Caki2 (cell line): Measurements from ENCODE around the gene KRT36. TPM values are rescaled to one million over a fixed set of nuclear protein-coding genes. Genes with fewer than 3 reads are reported as not detected.

ENCODE experiments used
- DNase-seq: peaks from one replicate; pipeline ENCODE4 v3.0.0-alpha.2; 2015; ENCODE audit warnings: low read depth
- in situ Hi-C: cut with HindIII; loops from 2 replicates; pipeline ENCODE4 v1.10.0; 2016; ENCODE audit warnings: low sequenced_read_pairs, low pct_unique_long_range_greater_than_20kb, mixed read lengths
- total RNA-seq: library from RNA; depleted of rRNA; stranded (reverse); fragments of >200 nt; shearing (Covaris generic); gene quantifications from 2 replicates; pipeline ENCODE4 v1.2.3, GENCODE V29; 2014; ENCODE audit warnings: low replicate concordance

The KRT36 gene
- total RNA-seq, 1 experiment from 2014 or later = not detected

DNA sequence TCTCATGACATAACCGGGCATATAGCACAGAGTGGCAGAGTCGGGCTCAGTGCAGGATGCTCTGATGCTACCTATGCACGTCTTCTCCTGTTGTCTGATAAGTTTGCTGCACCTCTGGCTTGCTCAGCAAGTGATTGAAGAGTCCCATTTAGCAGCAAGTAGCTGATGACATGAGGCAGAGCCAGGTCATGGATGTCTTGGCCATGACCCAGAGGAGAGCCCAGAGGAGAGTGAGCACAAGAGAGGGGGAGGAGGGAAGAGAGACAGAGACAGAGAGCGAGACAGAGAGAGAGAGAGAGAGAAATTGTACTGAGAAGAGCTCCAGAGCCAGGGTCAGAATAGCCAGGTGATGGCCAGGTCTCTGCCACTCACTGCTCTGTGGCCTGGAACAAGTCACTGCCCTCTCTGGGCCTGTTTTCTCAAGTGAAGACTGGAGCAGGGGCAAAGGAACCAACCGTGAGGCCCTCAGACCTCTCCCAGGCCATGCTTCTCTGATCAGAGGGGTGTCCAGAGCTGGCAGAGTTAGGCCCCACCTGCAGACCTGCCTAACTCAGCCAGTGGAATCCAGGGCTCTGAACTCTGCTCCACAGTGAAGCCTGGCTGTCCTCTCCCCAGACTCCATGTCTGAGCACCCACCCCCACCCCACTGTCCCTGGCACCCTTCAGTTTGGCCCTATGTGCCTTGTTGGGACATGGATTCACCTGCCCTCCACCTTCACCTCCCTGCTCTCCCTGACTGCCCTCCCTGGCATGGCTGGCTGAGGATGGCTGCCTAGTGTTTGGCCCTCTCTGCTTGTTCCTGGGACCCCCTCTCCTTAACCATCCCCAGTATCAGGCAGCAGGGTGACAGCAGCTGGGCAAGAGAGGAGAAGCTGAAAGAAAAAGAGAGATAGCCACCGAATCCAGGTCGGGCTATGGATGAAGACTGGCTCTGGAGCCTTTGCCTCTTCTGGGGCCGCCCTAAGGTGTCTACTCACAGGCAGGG, 4.5 kb downstream of the KRT36 start:
- in situ Hi-C loops = no loop called here
- no peak for DNase-seq

GRCh38 chr17:41483991-41484826, 5.5 kb downstream of the KRT36 start:
- DNase-seq = no peak
- in situ Hi-C loops = no loop called here

DNA sequence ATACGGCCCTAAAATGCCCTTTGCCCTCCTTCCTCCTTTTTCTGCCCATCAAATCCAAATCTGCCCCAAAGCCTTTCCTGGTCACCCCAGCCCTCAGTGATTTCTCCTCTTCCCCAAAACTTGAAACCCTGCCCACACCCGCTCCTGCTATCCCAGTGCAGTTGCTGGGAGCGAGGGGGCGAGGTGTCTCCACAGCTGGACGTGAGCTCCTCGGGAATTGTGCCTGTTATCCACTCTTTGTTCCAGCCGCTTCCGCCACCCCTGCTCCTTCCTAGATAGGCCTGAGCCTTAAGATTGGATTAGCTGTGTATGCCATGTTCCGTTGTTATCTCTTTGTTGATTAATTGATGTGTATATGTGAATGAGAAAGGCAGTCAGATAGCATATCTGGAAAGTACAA, 6.2 kb downstream of the KRT36 start:
- in situ Hi-C loops = no loop called here
- DNase-seq = no peak

DNA sequence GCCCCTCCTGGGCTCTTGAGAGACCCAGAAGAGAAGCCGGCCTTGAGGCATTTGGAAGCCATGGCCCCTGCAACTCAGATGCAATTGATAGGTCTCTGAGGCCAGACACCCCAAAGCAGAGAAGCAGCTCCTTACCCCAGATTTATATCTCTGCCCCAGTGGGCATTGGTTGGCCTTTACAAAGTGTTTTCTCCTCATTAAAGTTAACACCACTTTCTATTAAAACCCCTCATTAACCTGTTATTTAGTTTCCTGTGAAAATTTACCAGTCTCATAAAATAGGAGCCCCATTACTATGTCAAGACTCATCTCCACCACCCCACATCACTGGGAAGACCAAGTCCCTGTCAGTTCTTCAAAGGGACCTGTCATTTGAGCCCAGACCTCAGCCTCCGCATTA, 8.7 kb downstream of the KRT36 start, which contains the start of gene KRT35:
TSS of gene KRT35 (minus strand) at position 116 of the 400 bp plus-strand sequence. CDS start at position 62, 54 bp downstream.
- in situ Hi-C loops = no loop called here
- no peak for DNase-seq

DNA sequence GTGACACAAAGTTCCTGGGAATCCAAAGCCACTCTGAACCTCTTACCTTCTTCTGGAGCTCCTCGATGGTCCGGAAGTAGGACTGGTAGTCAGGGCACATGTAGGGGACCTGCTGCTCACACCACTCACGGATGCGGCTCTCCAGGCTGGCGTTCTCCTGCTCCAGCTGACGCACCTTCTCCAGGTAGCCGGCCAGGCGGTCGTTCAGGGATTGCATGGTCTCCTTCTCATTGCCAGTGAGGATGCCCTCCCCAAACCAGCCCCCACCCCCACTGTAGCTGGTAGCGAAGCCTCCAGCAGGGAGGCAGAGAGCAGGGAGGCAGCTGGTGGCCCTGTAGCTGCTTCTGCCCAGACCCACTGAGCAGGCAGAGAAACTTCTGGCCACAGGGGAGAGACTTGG, 9.1 kb downstream of the KRT36 start:
- in situ Hi-C loops = no loop called here
- DNase-seq = no peak

DNA sequence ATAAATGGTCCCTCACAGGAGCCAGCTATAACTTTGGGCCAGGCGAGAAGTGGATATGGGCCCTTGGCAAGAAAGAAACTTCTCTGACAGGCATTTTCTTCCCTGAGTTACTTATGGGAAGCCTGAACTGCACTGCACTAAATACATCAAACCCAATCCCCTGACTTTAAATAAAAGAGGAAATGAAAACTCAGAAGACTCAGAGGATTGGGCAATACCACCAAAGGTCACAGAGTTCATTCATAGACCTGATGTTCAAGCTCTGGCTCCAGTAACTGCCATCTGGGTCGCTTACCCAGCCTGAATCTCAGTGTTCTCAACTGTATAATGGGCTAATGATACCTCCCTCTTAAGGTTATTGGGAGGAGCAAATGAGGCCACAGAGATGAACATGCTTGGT, 9.6 kb downstream of the KRT36 start:
- DNase-seq = no peak
- in situ Hi-C loops = no loop called here

DNA sequence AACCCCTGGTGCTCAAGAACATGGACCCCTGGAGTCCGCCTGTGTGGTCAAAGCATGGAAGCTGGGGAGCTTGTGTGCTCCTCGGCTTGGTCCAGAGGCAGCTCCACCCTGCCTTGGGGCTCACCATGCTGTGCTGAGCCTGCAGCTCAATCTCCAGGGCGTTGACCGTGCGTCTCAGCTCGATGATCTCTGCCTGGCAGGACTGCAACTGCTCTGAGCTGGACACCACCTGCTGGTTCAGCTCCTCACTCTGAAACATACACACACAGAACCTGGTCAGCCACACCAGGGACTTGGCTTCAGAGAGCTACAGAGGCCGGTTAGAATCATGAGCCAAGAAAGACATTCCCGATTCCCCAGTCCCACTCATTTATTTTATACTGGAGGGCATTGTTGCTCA, 11.5 kb downstream of the KRT36 start:
- DNase-seq = no peak
- in situ Hi-C loops = no loop called here

- in situ Hi-C loops = no loop called here
- no peak for DNase-seq
Measured at GRCh38 chr17:41476866-41477815, 12.6 kb downstream of the KRT36 start.

DNA sequence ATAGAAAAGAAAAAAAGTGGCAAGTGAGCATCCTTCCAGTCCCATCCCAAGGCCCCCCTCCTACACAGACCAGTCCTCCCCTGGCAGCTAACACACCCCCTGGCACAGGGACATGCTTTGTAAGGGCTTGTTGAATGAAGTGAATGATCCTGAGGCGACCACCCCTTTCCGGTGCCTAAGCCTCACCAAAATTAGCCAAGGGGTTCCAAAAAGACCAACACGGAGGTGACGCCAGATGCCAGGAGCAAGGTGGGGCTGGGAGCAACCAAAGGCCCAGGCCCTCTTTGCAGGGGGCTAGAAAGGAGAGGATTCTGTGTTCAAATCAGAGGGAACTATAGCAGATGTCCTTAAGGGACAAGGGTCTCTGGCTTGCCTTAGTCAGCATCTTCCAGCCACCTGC, 14.3 kb downstream of the KRT36 start:
- DNase-seq = no peak
- in situ Hi-C loops = no loop called here

DNA sequence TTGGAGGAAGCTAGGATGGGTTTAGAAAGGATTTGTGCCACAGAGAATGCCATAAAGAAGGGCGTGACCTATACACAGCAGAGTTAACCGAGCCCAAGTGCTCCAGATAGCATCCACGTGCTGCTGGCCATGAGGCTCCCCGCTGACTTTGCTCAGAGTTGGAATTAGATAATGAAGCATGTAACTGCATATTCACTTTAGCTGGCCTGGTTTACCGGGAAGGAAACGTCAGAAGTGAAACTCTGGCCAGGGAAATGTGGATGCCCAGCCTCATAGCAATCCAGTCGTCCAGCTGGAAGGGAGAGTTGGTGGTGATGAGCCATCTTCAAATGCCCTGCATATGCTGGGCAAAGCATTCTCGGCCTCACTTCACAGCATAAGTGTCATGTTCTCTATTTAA, 14.8 kb downstream of the KRT36 start:
- in situ Hi-C loops = no loop called here
- no peak for DNase-seq

GRCh38 chr17:41468346-41468745, 21.4 kb downstream of the KRT36 start:
- no peak for DNase-seq
- in situ Hi-C loops = no loop called here

DNA sequence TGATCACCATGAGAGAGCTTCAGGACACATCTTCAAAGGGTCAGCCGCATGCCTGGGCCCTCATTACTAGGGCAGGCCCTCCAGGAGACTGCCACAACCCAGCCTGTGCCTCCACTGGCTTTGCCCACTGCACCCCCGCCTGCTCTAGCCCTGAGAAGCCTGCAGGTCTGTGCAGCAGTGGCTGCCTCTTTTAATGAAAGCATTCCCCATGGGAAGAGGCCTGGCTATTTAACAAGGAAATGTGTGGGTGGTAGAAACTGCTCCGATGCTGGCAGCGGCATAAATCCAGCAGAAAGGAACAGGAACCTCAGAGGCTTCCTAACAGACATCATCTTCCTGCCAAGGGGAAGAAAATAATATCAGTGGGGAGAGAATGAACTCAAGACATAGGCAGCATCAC, 22.1 kb downstream of the KRT36 start:
- in situ Hi-C loops = no loop called here
- DNase-seq = no peak

GRCh38 chr17:41466988-41467387, 22.7 kb downstream of the KRT36 start, which contains the start of gene KRT32:
KRT32 (minus strand) TSS chr17:41467386; CDS start chr17:41467325, 61 bp downstream.
- in situ Hi-C loops = no loop called here
- DNase-seq = no peak

DNA sequence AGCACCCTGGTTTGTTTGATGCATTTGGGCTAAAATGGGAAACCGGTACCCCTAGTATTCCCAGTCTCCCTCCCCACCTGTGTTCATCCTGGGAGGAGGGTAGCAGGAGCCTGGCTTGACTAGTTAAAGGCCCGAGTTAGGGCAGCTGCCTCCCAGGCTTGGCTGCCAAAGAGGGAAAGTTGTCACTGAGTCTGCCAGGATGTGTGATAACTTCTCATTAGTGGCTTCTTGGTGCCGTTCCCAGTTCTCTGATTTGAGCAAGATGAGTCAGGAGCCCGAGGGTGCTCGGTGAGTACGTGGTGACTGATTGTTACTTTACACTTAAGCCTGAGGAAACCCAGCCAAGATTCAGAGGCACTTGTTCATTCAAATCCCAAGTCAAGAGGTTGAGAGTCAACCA, 25.0 kb downstream of the KRT36 start:
- DNase-seq = peak; percentile 84

DNA sequence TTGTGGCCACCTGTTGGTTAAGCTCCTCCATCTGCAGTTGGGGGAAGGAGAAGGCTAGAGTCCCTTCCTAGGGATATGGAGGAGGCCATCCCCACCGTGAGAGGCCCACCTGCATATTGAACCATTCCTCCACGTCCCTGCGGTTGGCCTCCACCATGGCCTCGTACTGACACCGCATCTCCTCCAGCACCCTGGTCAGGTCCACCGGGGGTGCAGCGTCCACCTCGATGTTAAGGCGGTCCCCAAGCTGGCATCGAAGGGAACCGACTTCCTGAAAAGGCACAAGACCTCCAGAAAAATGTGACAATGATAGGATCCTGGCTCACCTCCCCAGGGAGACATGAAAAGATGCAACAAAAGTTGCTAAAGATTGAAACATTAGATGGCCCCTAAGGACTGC, 25.5 kb downstream of the KRT36 start:
- in situ Hi-C loops = no loop called here
- no peak for DNase-seq

More for the DNA sequence above, 25.0 kb downstream of the KRT36 start:
- in situ Hi-C loops = no loop called here

- no peak for DNase-seq
- in situ Hi-C loops = no loop called here
Measured at GRCh38 chr17:41463746-41464145, 26.0 kb downstream of the KRT36 start.

GRCh38 chr17:41462705-41463104, 27.0 kb downstream of the KRT36 start:
- no peak for DNase-seq
- in situ Hi-C loops = no loop called here

- in situ Hi-C loops = no loop called here
- DNase-seq = no peak
Measured at GRCh38 chr17:41457676-41458075, 32.0 kb downstream of the KRT36 start.
